HEK293 (cell line): ENCODE measurements around the gene JOSD2.

Source experiments
- CTCF ChIA-PET: fragments of 350-600 bp; formaldehyde crosslinking; extraction: SDS; loops from one replicate; lab custom pipeline; 2021; ENCODE audit warnings: antibody characterized with exemption; lab: Yijun Ruan, JAX
- POLR2A ChIA-PET: fragments of 300-600 bp; formaldehyde crosslinking; extraction: SDS; loops from one replicate; lab custom pipeline; 2020; ENCODE audit warnings: antibody characterized with exemption, inconsistent platforms; lab: Yijun Ruan, JAX
- H3K27ac ChIP-seq: fragments of 200-500 bp; sonication (Bioruptor generic); 2 replicates; pipeline ENCODE4 v1.5.1; 2014; ENCODE audit warnings: low read depth, low read length, control low read depth, inconsistent platforms; ENCODE audit errors: extremely low read depth
- H3K36me3 ChIP-seq, 2 experiments: fragments of 200-500 bp in 1 of 2; sonication (Bioruptor generic) in 1 of 2; 1 replicate in 1 of 2; 2 replicates in 1 of 2; pipeline ENCODE4 v1.5.1; 2014 to 2017; ENCODE audit warnings: inconsistent platforms in 2 of 2, low read length in 2 of 2; ENCODE audit not compliant: control insufficient read depth in 2 of 2, insufficient read depth in 1 of 2
- H3K4me1 ChIP-seq: fragments of 200-500 bp; sonication (Bioruptor generic); 2 replicates; pipeline ENCODE4 v1.5.1; 2014; ENCODE audit warnings: mild to moderate bottlenecking, low read length, inconsistent platforms; ENCODE audit not compliant: control insufficient read depth, insufficient read depth
- H3K4me3 ChIP-seq: 2 replicates; pipeline ENCODE4 v1.5.1; 2011; ENCODE audit warnings: low read depth, mild to moderate bottlenecking, control low read depth, low read length, moderate library complexity
- H3K9me3 ChIP-seq: fragments of 200-500 bp; sonication (Bioruptor generic); 2 replicates; pipeline ENCODE4 v1.5.1; 2014; ENCODE audit warnings: low read depth, low read length, inconsistent platforms; ENCODE audit not compliant: control insufficient read depth, insufficient read depth
- EGR2 ChIP-seq: fragments of 450-650 bp; formaldehyde crosslinking; IDR thresholded peaks from 2 replicates; pipeline ENCODE4 v1.5.1; 2016; ENCODE audit warnings: low read depth, missing biosample characterization, missing genetic modification characterization
- FEZF1 ChIP-seq: fragments of 450-650 bp; formaldehyde crosslinking; IDR thresholded peaks from 2 replicates; pipeline ENCODE4 v1.5.1; 2016; ENCODE audit warnings: missing biosample characterization, missing genetic modification characterization
- IKZF3 ChIP-seq: fragments of 450-650 bp; IDR thresholded peaks from 2 replicates; pipeline ENCODE4 v1.5.0; 2018; ENCODE audit warnings: missing biosample characterization, mild to moderate bottlenecking, missing genetic modification characterization, moderate library complexity
- KLF1 ChIP-seq: fragments of 450-650 bp; formaldehyde crosslinking; IDR thresholded peaks from 2 replicates; pipeline ENCODE4 v1.5.1; 2016; ENCODE audit warnings: missing biosample characterization, missing genetic modification characterization
- PRDM10 ChIP-seq: fragments of 450-650 bp; formaldehyde crosslinking; IDR thresholded peaks from 2 replicates; pipeline ENCODE4 v1.5.1; 2016; ENCODE audit warnings: missing biosample characterization, missing genetic modification characterization
- ZFHX2 ChIP-seq: fragments of 450-650 bp; formaldehyde crosslinking; conservative IDR thresholded peaks from 2 replicates; pipeline ENCODE4 v1.5.1; 2016; ENCODE audit warnings: missing biosample characterization, missing genetic modification characterization
- ZIC2 ChIP-seq: fragments of 450-650 bp; formaldehyde crosslinking; IDR thresholded peaks from 2 replicates; pipeline ENCODE4 v1.5.1; 2016; ENCODE audit warnings: missing biosample characterization, missing genetic modification characterization
- ZNF133 ChIP-seq: fragments of 450-650 bp; formaldehyde crosslinking; IDR thresholded peaks from 2 replicates; pipeline ENCODE4 v1.5.1; 2016; ENCODE audit warnings: missing biosample characterization, missing genetic modification characterization
- ZNF266 ChIP-seq: fragments of 450-650 bp; formaldehyde crosslinking; IDR thresholded peaks from 2 replicates; pipeline ENCODE4 v1.5.1; 2016; ENCODE audit warnings: missing biosample characterization, missing genetic modification characterization, low read depth
- ZNF354C ChIP-seq: fragments of 450-650 bp; formaldehyde crosslinking; IDR thresholded peaks from 2 replicates; pipeline ENCODE4 v1.5.1; 2016; ENCODE audit warnings: missing biosample characterization, missing genetic modification characterization, low read depth, borderline replicate concordance
- ZNF473 ChIP-seq: fragments of 450-650 bp; formaldehyde crosslinking; IDR thresholded peaks from 2 replicates; pipeline ENCODE4 v1.5.1; 2017; ENCODE audit warnings: missing biosample characterization, missing genetic modification characterization
- ZNF488 ChIP-seq: fragments of 450-650 bp; formaldehyde crosslinking; IDR thresholded peaks from 2 replicates; pipeline ENCODE4 v1.5.1; 2016; ENCODE audit warnings: missing biosample characterization, missing genetic modification characterization
- ZNF529 ChIP-seq: fragments of 450-650 bp; formaldehyde crosslinking; IDR thresholded peaks from 2 replicates; pipeline ENCODE4 v1.5.1; 2017; ENCODE audit warnings: missing genetic modification characterization, missing biosample characterization; ENCODE audit not compliant: insufficient replicate concordance
- ZNF549 ChIP-seq: fragments of 450-650 bp; IDR thresholded peaks from 2 replicates; pipeline ENCODE4 v1.5.1; 2018; ENCODE audit warnings: missing biosample characterization, missing genetic modification characterization, mild to moderate bottlenecking, inconsistent platforms, moderate library complexity
- ZNF571 ChIP-seq: fragments of 450-650 bp; formaldehyde crosslinking; IDR thresholded peaks from 2 replicates; pipeline ENCODE4 v1.5.0; 2017; ENCODE audit warnings: missing biosample characterization, missing genetic modification characterization
- ZNF623 ChIP-seq: fragments of 450-650 bp; formaldehyde crosslinking; IDR thresholded peaks from 2 replicates; pipeline ENCODE4 v1.5.1; 2016; ENCODE audit warnings: missing biosample characterization, missing genetic modification characterization
- ZNF629 ChIP-seq: fragments of 450-650 bp; formaldehyde crosslinking; IDR thresholded peaks from 2 replicates; pipeline ENCODE4 v1.5.1; 2017; ENCODE audit warnings: missing biosample characterization, missing genetic modification characterization
- ZNF639 ChIP-seq: fragments of 450-650 bp; formaldehyde crosslinking; IDR thresholded peaks from 2 replicates; pipeline ENCODE4 v1.5.1; 2016; ENCODE audit warnings: missing biosample characterization, missing genetic modification characterization
- ZNF658 ChIP-seq: fragments of 450-650 bp; formaldehyde crosslinking; IDR thresholded peaks from 2 replicates; pipeline ENCODE4; 2016; ENCODE audit warnings: missing biosample characterization, missing genetic modification characterization
- ZNF670 ChIP-seq: fragments of 450-650 bp; formaldehyde crosslinking; IDR thresholded peaks from 2 replicates; pipeline ENCODE4 v1.5.1; 2016; ENCODE audit warnings: missing biosample characterization, missing genetic modification characterization, low read depth
- ZNF791 ChIP-seq: fragments of 450-650 bp; formaldehyde crosslinking; IDR thresholded peaks from 2 replicates; pipeline ENCODE4 v1.5.1; 2016; ENCODE audit warnings: missing biosample characterization, missing genetic modification characterization

JOSD2 gene

GRCh38 chr19:50490991-50491472 lies 20.0 kb downstream of the JOSD2 start:
- Histone ChIP-seq H3K27ac (no peak overlapping the region), H3K4me3 (no peak overlapping the region), H3K4me1 (no peaks in the 10 kb centered on the region), H3K36me3 (peaks cover 0 to 10% of the 10 kb centered on the region in 2 experiments; a peak in 1 of 3 replicates), H3K9me3 (no peaks in the 10 kb centered on the region)
- ChIA-PET CTCF (interaction anchor here (0.6 kb wide), 1 partner anchor 117 kb away, joined by 3 read pairs; no protein-coding TSS in a partner anchor), POLR2A (no interaction called here)
- peak; percentile 50; the same call in 1 of the 2 replicates for TF ChIP-seq KLF1 (tag by site-specific recombination)
- TF ChIP-seq ZNF658: no peak

GRCh38 chr19:50490411-50490811 lies 20.6 kb downstream of the JOSD2 start:
- H3K9me3 ChIP-seq: no peaks in the 10 kb centered on the region
- no peak overlapping the region for H3K4me3 ChIP-seq
- peaks cover 0 to 15% of the 10 kb centered on the region in 2 experiments; a peak in 1 of 3 replicates for H3K36me3 ChIP-seq
- no peak for TF ChIP-seq ZNF266 (tag by site-specific recombination)
- no peak for TF ChIP-seq ZNF623 (tag by site-specific recombination)
- TF ChIP-seq PRDM10: no peak
- TF ChIP-seq ZNF488 (tag by site-specific recombination): no peak
- no peak for TF ChIP-seq ZNF791 (tag by site-specific recombination)
- TF ChIP-seq ZNF473 (tag by site-specific recombination): no peak
- no peak for TF ChIP-seq ZNF571 (tag by site-specific recombination)
- TF ChIP-seq ZNF670 (tag by site-specific recombination): no peak
- no peak for TF ChIP-seq FEZF1 (tag by site-specific recombination)
- no peak for TF ChIP-seq ZFHX2 (tag by site-specific recombination)
- TF ChIP-seq ZNF639 (tag by site-specific recombination): no peak
- TF ChIP-seq ZNF133 (tag by site-specific recombination): no peak
- no peak for TF ChIP-seq ZNF629 (tag by site-specific recombination)
- no peak for TF ChIP-seq ZNF529 (tag by site-specific recombination)
- TF ChIP-seq ZNF354C (tag by site-specific recombination): no peak
- no peak for TF ChIP-seq IKZF3 (tag by site-specific recombination)
- no peak for TF ChIP-seq EGR2 (tag by site-specific recombination)
- no peak for TF ChIP-seq ZIC2 (tag by site-specific recombination)
- TF ChIP-seq ZNF549 (tag by site-specific recombination): no peak
- ChIA-PET POLR2A (no interaction called here), CTCF (no interaction called here)
- no peaks in the 10 kb centered on the region for H3K4me1 ChIP-seq
- no peak overlapping the region for H3K27ac ChIP-seq
